ENCODE results near the gene CDH5. TPM values are rescaled to one million over a fixed set of nuclear protein-coding genes. Genes with fewer than 3 reads are reported as not detected.

The CDH5 gene
- total and polyA plus RNA-seq, 2 donors from 2014 or later: 13.9 to 41.3 TPM

- peak in 4 of 5 donors; percentile 57 to 82 (median 68) for DNase-seq
- Histone ChIP-seq H3K27me3 (ENCODE audit: control insufficient read depth, insufficient read depth, low read length) (peaks cover 29% of the 10 kb centered on the region), H3K4me3 (ENCODE audit: low read length in 3 of 3) (peak within 1 kb of the TSS in 2 of 3 donors; percentile 28 to 37), H3K27ac (ENCODE audit: low read depth in 2 of 2, low read length in 2 of 2) (no peak within 1 kb of the TSS), H3K9ac (ENCODE audit: low read length in 3 of 3) (no peak within 1 kb of the TSS), H3K36me3 (ENCODE audit: control insufficient read depth in 2 of 3, insufficient read depth in 3 of 3, low read length in 3 of 3) (no peaks in the 10 kb centered on the region), H3K9me3 (ENCODE audit: control insufficient read depth in 2 of 3, insufficient read depth in 1 of 3, low read length in 3 of 3) (no peaks in the 10 kb centered on the region), H3K4me1 (ENCODE audit: control insufficient read depth in 2 of 3, insufficient read depth in 2 of 3, low read depth in 1 of 3, low read length in 3 of 3) (peaks cover 0 to 11% (median 0%) of the 10 kb centered on the region in 3 donors)
- no peak for FAIRE-seq
- intact Hi-C loops (cut with DNase I): no loop called here
- TF ChIP-seq CTCF (IDR thresholded peaks at IDR 0.05; ENCODE audit: borderline replicate concordance, extremely low read depth, insufficient read depth): no peak
These were observed 60.8 kb downstream of the CDH5 start, which contains the start of gene BEAN1 for GRCh38 chr16:66427036-66427860. Gene BEAN1, plus strand, starts transcription at chr16:66427295. Its CDS starts 10,382 bp downstream, at chr16:66437677.

DNA sequence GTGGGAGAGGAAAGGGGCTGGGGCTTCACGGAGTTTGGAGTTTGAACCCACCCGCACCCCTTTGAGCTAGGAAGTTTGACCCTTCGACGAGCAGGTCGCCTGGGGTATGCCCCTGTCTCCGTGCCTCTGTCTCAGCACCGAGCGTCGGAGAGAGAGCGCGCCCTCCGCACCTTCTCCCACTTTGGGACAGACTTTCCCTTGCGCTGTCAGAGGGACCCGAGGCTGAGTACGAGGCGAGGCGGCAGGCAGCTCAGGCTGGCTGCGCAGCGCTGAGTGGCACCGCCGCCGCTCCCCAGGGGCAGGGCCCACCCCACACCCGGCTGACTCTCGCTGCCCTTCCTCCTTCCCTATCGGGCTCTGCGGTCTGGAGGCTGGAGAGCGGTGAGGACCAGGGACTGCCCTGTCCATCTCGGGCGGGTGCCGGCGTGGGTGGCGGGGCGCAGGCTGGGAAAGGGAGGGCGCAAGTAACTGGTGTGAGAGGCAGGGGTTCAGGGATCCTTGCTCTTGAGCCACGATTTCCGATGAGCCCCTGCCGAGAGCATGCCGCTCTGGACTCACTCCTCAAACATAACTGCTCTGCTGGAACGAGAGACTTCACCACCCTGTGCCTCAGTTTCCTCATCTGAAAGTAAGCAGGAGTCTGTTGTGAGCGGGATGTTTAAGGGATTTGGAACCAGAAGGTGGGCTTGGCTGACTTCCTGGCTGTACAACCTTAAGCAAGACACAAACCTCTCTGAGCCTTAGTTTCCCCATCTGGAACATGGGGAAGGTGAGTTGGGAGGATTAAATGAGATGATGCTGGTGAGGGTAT lies 61.6 kb downstream of the CDH5 start:
- no peaks in the 10 kb centered on the region for H3K36me3 ChIP-seq (ENCODE audit: control insufficient read depth in 2 of 3, insufficient read depth in 3 of 3, low read length in 3 of 3)
- H3K9ac ChIP-seq (ENCODE audit: low read length in 3 of 3): no peak overlapping the region
- FAIRE-seq: no peak
- peak in 4 of 5 donors; percentile 32 to 59 (median 44) for DNase-seq
- no peak for TF ChIP-seq CTCF (IDR thresholded peaks at IDR 0.05; ENCODE audit: borderline replicate concordance, extremely low read depth, insufficient read depth)
- peaks cover 29% of the 10 kb centered on the region for H3K27me3 ChIP-seq (ENCODE audit: control insufficient read depth, insufficient read depth, low read length)
- intact Hi-C loops (cut with DNase I): no loop called here
- no peak overlapping the region for H3K27ac ChIP-seq (ENCODE audit: low read depth in 2 of 2, low read length in 2 of 2)
- no peak overlapping the region for H3K4me3 ChIP-seq (ENCODE audit: low read length in 3 of 3)
- H3K4me1 ChIP-seq (ENCODE audit: control insufficient read depth in 2 of 3, insufficient read depth in 2 of 3, low read depth in 1 of 3, low read length in 3 of 3): peaks cover 0 to 11% (median 0%) of the 10 kb centered on the region in 3 donors
- no peaks in the 10 kb centered on the region for H3K9me3 ChIP-seq (ENCODE audit: control insufficient read depth in 2 of 3, insufficient read depth in 1 of 3, low read length in 3 of 3)

DNA sequence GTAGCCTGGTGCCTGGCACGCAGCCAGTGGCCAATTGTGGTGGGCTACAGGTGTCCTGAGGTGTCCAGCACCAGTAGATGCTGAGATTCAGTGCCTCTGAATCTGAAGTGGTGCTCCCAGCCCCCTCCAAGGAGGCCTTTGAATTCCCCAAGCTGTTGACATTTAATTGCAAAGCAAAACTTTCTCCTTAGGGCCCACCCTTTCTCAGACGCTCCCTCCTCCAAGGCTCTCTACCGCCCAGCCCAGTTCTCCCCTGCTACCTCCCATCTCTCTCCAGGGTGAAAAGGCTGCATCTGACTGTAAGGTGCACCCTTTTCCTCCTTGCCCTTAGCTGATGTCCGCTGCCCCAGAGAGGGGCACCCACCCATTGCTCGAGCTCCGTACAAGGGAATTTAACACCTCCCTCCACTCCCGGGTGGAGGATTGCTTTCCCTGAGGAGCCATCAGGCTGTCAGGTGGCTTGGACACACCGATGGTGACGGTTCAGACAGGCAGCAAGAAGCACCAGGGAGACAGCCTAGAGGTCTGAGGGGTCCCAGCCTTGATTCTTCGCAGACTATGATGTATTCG lies 62.3 kb downstream of the CDH5 start:
- H3K27me3 ChIP-seq (ENCODE audit: control insufficient read depth, insufficient read depth, low read length): peaks cover 29% of the 10 kb centered on the region

More for the DNA sequence above, 62.3 kb downstream of the CDH5 start:
- TF ChIP-seq CTCF (IDR thresholded peaks at IDR 0.05; ENCODE audit: borderline replicate concordance, extremely low read depth, insufficient read depth): no peak
- FAIRE-seq (no peak), DNase-seq (no peak)
- H3K27ac ChIP-seq (ENCODE audit: low read depth in 2 of 2, low read length in 2 of 2): no peak overlapping the region
- no peaks in the 10 kb centered on the region for H3K9me3 ChIP-seq (ENCODE audit: control insufficient read depth in 2 of 3, insufficient read depth in 1 of 3, low read length in 3 of 3)
- intact Hi-C loops (cut with DNase I): no loop called here
- H3K4me3 ChIP-seq (ENCODE audit: low read length in 3 of 3): no peak overlapping the region
- H3K9ac ChIP-seq (ENCODE audit: low read length in 3 of 3): no peak overlapping the region
- H3K36me3 ChIP-seq (ENCODE audit: control insufficient read depth in 2 of 3, insufficient read depth in 3 of 3, low read length in 3 of 3): no peaks in the 10 kb centered on the region
- H3K4me1 ChIP-seq (ENCODE audit: control insufficient read depth in 2 of 3, insufficient read depth in 2 of 3, low read depth in 1 of 3, low read length in 3 of 3): peaks cover 0 to 11% (median 0%) of the 10 kb centered on the region in 3 donors

Data from kidney (tissue), 14 donors.